A673 (cell line): Measurements from ENCODE around the gene AFF1. TPM values are rescaled to one million over a fixed set of nuclear protein-coding genes. Genes with fewer than 3 reads are reported as not detected.

ENCODE experiments used
- BruUV-seq: library from RNA; stranded (reverse); fragments of 400-500 nt; replicated peaks from 2 replicates; lab custom pipeline; 2021; lab: Mats Ljungman, UMichigan
- CTCF ChIA-PET: fragments of 300-600 bp; sonication (Branson Sonifier 250); formaldehyde crosslinking; loops from one replicate; lab custom pipeline; 2022; ENCODE audit warnings: antibody characterized with exemption; lab: Charles Lee
- POLR2A ChIA-PET: fragments of 300-600 bp; sonication (Branson Sonifier 250); formaldehyde crosslinking; loops from one replicate; lab custom pipeline; 2022; ENCODE audit warnings: antibody characterized with exemption; ENCODE audit not compliant: low non-redundant PET; lab: Charles Lee
- DNase-seq: peaks from one replicate; pipeline ENCODE4 v3.0.0-alpha.2; 2015; ENCODE audit warnings: low spot score
- H3K27ac ChIP-seq: fragments of 200-600 bp; sonication (generic); 2 replicates; pipeline ENCODE4 v1.5.1; 2016; ENCODE audit warnings: mixed run types, low read depth, mild to moderate bottlenecking, mixed read lengths, antibody characterized with exemption, low read length; ENCODE audit not compliant: poor library complexity, severe bottlenecking
- H3K27me3 ChIP-seq: fragments of 200-600 bp; sonication (generic); replicated peaks from 2 replicates; pipeline ENCODE4 v1.6.1; 2017; ENCODE audit warnings: mixed run types, low read depth, mild to moderate bottlenecking, mixed read lengths, antibody characterized with exemption, low read length; ENCODE audit not compliant: insufficient read depth, poor library complexity
- H3K36me3 ChIP-seq: fragments of 200-600 bp; sonication (generic); 2 replicates; pipeline ENCODE4 v1.6.1; 2016; ENCODE audit warnings: mixed run types, mild to moderate bottlenecking, mixed read lengths, antibody characterized with exemption, low read length; ENCODE audit not compliant: insufficient read depth, poor library complexity, severe bottlenecking
- H3K4me1 ChIP-seq: fragments of 200-600 bp; sonication (generic); 2 replicates; pipeline ENCODE4 v1.6.1; 2017; ENCODE audit warnings: mixed run types, mild to moderate bottlenecking, mixed read lengths, antibody characterized with exemption, low read length; ENCODE audit not compliant: insufficient read depth, poor library complexity, severe bottlenecking
- H3K4me3 ChIP-seq: fragments of 200-600 bp; sonication (generic); 2 replicates; pipeline ENCODE4 v1.5.1; 2016; ENCODE audit warnings: low read depth, mixed run types, mild to moderate bottlenecking, mixed read lengths, low read length; ENCODE audit not compliant: poor library complexity, severe bottlenecking
- H3K9me3 ChIP-seq: fragments of 200-600 bp; sonication (generic); 2 replicates; pipeline ENCODE4 v1.6.1; 2016; ENCODE audit warnings: mixed run types, low read depth, mild to moderate bottlenecking, mixed read lengths, antibody characterized with exemption, low read length; ENCODE audit not compliant: poor library complexity, severe bottlenecking
- EZH2 ChIP-seq: fragments of 200-600 bp; sonication (generic); IDR thresholded peaks from 2 replicates; pipeline ENCODE4 v1.6.1; 2017; ENCODE audit warnings: borderline replicate concordance, low read depth, mild to moderate bottlenecking, mixed read lengths, antibody characterized with exemption, low read length; ENCODE audit not compliant: poor library complexity, severe bottlenecking
- intact Hi-C: fragments of 100-400 bp; cut with micrococcal nuclease; formaldehyde crosslinking; loops from one replicate; pipeline ENCODE4 v1.10.0; 2022; ENCODE audit not compliant: unreplicated experiment
- total RNA-seq: library from RNA; stranded (reverse); gene quantifications from 2 replicates; pipeline ENCODE4 v1.2.3, GENCODE V29; 2021
- TF ChIP-seq, protein P1 (sequence below): fragments of 300-800, 200-600 bp; sonication (generic); conservative IDR thresholded peaks from 2 replicates; pipeline ENCODE4 v1.5.1; 2017; ENCODE audit warnings: low read depth, mild to moderate bottlenecking, antibody characterized with exemption, low read length, moderate library complexity, mixed read lengths

Gene AFF1
- total RNA-seq, 1 experiment from 2014 or later = 60.1 TPM

DNA sequence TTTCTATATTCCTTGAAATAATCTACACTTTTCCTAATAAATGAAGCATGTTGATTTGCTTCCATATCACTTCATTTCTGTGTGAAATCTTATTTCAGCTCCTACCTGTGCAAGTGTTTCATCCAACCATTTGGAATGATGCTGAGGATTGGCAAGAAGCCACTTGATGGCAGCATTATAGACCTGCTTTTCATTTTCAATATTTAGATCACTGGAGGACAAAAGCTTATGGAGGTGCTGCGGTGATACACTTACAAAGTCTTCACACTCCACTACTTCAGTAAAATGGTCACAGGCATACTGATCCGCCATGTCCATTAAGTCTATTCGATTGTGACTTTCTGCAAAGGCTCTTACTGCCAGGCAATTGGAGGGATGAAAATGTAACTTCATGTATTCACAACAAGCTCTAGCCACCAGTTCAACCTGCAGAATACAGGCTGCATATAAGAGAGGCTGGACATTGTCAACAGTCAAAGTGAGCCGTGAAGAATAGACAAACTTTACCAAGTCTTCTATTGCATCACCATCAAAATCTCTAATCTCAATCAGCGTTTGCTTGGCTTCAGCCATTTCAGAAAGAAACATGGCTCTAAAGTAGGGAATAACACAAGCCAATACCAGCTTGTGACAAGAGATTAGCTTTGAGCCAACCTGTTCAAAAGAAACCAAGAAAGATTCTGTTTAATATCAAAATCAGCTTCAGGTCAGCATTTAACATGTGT is 250.5 kb downstream of the AFF1 start:
- no peak for DNase-seq
- Histone ChIP-seq H3K4me1 (peaks cover 10% of the 10 kb centered on the region), H3K36me3 (no peaks in the 10 kb centered on the region), H3K9me3 (no peaks in the 10 kb centered on the region), H3K27me3 (no peaks in the 10 kb centered on the region), H3K27ac (no peak overlapping the region), H3K4me3 (no peak overlapping the region)
- TF ChIP-seq EZH2 = no peak
- intact Hi-C loops = no loop called here
- ChIA-PET POLR2A (no interaction called here), CTCF (no interaction called here)
- BruUV-seq = no TSS peak

DNA sequence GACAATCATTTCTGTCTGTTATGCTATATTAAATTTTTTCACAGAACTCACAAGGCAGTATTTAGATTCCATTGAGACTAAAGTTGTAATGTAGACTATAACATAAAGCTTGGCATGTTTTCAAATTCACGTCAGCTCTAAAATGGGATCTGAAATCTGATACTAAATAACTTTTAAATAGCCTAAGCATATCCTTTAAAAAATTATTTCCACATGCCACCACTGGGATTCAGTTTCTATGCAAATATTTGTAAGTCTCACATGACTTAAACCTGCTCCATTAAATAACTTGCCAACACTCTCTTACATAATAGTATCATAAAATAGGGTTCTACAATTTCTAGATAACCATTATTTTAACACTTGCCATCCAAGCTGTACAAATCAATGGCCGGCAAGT is 253.2 kb downstream of the AFF1 start:
- no peaks in the 10 kb centered on the region for H3K36me3 ChIP-seq
- POLR2A ChIA-PET = no interaction called here
- TF ChIP-seq, protein P1, sequence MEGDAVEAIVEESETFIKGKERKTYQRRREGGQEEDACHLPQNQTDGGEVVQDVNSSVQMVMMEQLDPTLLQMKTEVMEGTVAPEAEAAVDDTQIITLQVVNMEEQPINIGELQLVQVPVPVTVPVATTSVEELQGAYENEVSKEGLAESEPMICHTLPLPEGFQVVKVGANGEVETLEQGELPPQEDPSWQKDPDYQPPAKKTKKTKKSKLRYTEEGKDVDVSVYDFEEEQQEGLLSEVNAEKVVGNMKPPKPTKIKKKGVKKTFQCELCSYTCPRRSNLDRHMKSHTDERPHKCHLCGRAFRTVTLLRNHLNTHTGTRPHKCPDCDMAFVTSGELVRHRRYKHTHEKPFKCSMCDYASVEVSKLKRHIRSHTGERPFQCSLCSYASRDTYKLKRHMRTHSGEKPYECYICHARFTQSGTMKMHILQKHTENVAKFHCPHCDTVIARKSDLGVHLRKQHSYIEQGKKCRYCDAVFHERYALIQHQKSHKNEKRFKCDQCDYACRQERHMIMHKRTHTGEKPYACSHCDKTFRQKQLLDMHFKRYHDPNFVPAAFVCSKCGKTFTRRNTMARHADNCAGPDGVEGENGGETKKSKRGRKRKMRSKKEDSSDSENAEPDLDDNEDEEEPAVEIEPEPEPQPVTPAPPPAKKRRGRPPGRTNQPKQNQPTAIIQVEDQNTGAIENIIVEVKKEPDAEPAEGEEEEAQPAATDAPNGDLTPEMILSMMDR = no peak
- TF ChIP-seq EZH2 = no peak
- no peaks in the 10 kb centered on the region for H3K27me3 ChIP-seq
- no peak overlapping the region for H3K4me3 ChIP-seq
- peaks cover 10% of the 10 kb centered on the region for H3K4me1 ChIP-seq
- CTCF ChIA-PET = no interaction called here
- no TSS peak for BruUV-seq
- H3K27ac ChIP-seq = no peak overlapping the region
- no peaks in the 10 kb centered on the region for H3K9me3 ChIP-seq
- peak; percentile 59 for DNase-seq
- intact Hi-C loops = no loop called here

DNA sequence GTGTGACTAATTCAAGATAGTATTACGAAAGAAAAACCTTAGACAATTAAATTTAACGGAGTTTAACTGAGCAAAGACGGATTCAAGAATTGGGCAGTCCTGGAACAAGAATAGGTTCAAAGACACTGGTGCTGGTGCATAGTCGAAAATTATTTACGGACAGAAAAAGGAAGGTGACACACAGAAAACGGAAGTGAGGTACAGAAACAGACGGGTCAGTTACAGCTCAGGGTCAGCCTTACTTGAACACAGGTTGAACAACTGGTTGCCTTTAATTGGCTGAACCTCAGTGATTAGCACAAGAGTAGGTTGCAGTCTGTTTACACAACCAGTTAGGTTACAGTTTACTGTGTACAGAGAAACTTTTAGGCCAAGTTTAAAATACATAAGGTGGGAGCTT is 254.1 kb downstream of the AFF1 start:
- Histone ChIP-seq H3K27me3 (no peaks in the 10 kb centered on the region), H3K4me3 (no peak overlapping the region), H3K27ac (peak overlapping the region; percentile 23), H3K9me3 (no peaks in the 10 kb centered on the region), H3K36me3 (no peaks in the 10 kb centered on the region), H3K4me1 (peaks cover 16% of the 10 kb centered on the region)
- BruUV-seq = no TSS peak
- DNase-seq = peak; percentile 0
- POLR2A ChIA-PET = no interaction called here
- TF ChIP-seq, protein P1 = no peak
- no peak for TF ChIP-seq EZH2
- intact Hi-C loops = no loop called here
- CTCF ChIA-PET = no interaction called here

Other genes with a start within 250 kb of the AFF1 start
- gene SLC10A6, start 85.6 kb upstream of the AFF1 start, total RNA-seq = 0.26 TPM in 1 of 2 replicates, not detected in the other
- gene C4orf36, start 42.6 kb upstream of the AFF1 start, total RNA-seq = 3.1 and 5.3 TPM in 2 replicates